Measurements from ENCODE around the gene PRICKLE4. TPM values are rescaled to one million over a fixed set of nuclear protein-coding genes. Genes with fewer than 3 reads are reported as not detected.
A peak's percentile ranks its signal among the peaks of the same experiment; 100 is the strongest.
"Not testable (repeated sequence)": the region's sequence is repeated elsewhere in the genome, so short reads cannot be mapped to it uniquely, and the experiment has no call there.

The PRICKLE4 gene
- total and polyA plus RNA-seq, 9 donors: 1.7 to 6.4 (median 2.7) TPM

- Histone ChIP-seq H3K27me3 (ENCODE audit: control insufficient read depth, insufficient read depth, low read length) (no peaks in the 10 kb centered on the region), H3K4me3 (ENCODE audit: low read length) (no peak overlapping the region), H3K4me1 (ENCODE audit: control insufficient read depth, insufficient read depth, low read length) (no peaks in the 10 kb centered on the region), H3K27ac (ENCODE audit: low read length) (no peak overlapping the region), H3K36me3 (ENCODE audit: control insufficient read depth, insufficient read depth, low read length) (peaks cover 27% of the 10 kb centered on the region), H3K9me3 (replicated peaks; ENCODE audit: control insufficient read depth, low read depth, low read length) (no peaks in the 10 kb centered on the region)
- DNase-seq: no peak
- no CpG with 5 or more reads among the region's 2 CpGs for WGBS (ENCODE audit: insufficient coverage)
Measured at GRCh38 chr6:41799559-41799911, 19.0 kb downstream of the PRICKLE4 start.

GRCh38 chr6:41801380-41801779, 20.8 kb downstream of the PRICKLE4 start:
- no peak overlapping the region for H3K27ac ChIP-seq (ENCODE audit: low read length)
- no peaks in the 10 kb centered on the region for H3K27me3 ChIP-seq (ENCODE audit: control insufficient read depth, insufficient read depth, low read length)
- no peaks in the 10 kb centered on the region for H3K9me3 ChIP-seq (replicated peaks; ENCODE audit: control insufficient read depth, low read depth, low read length)
- WGBS (ENCODE audit: insufficient coverage): no CpG with 5 or more reads among the region's 2 CpGs
- peaks cover 16% of the 10 kb centered on the region for H3K36me3 ChIP-seq (ENCODE audit: control insufficient read depth, insufficient read depth, low read length)
- no peaks in the 10 kb centered on the region for H3K4me1 ChIP-seq (ENCODE audit: control insufficient read depth, insufficient read depth, low read length)
- DNase-seq: peak; percentile 10
- no peak overlapping the region for H3K4me3 ChIP-seq (ENCODE audit: low read length)

GRCh38 chr6:41805830-41806774, 25.5 kb downstream of the PRICKLE4 start:
- no peaks in the 10 kb centered on the region for H3K27me3 ChIP-seq (ENCODE audit: control insufficient read depth, insufficient read depth, low read length)
- no peak for DNase-seq
- H3K36me3 ChIP-seq (ENCODE audit: control insufficient read depth, insufficient read depth, low read length): peaks cover 8% of the 10 kb centered on the region
- 93% methylated on average over 74 of the region's 74 CpGs for WGBS (ENCODE audit: insufficient coverage)
- no peaks in the 10 kb centered on the region for H3K9me3 ChIP-seq (replicated peaks; ENCODE audit: control insufficient read depth, low read depth, low read length)
- no peak overlapping the region for H3K27ac ChIP-seq (ENCODE audit: low read length)
- H3K4me3 ChIP-seq (ENCODE audit: low read length): no peak overlapping the region
- H3K4me1 ChIP-seq (ENCODE audit: control insufficient read depth, insufficient read depth, low read length): no peaks in the 10 kb centered on the region

- no peaks in the 10 kb centered on the region for H3K9me3 ChIP-seq (replicated peaks; ENCODE audit: control insufficient read depth, low read depth, low read length)
- 91% methylated on average over 1 of the region's 3 CpGs for WGBS (ENCODE audit: insufficient coverage)
- DNase-seq: no peak
Measured at GRCh38 chr6:41811095-41811494, 30.5 kb downstream of the PRICKLE4 start.

GRCh38 chr6:41811946-41812345, 31.4 kb downstream of the PRICKLE4 start:
- not testable (repeated sequence) for H3K36me3 ChIP-seq (ENCODE audit: control insufficient read depth, insufficient read depth, low read length); H3K27me3 ChIP-seq (ENCODE audit: control insufficient read depth, insufficient read depth, low read length); DNase-seq; H3K9me3 ChIP-seq (replicated peaks; ENCODE audit: control insufficient read depth, low read depth, low read length); H3K4me3 ChIP-seq (ENCODE audit: low read length); H3K27ac ChIP-seq (ENCODE audit: low read length); H3K4me1 ChIP-seq (ENCODE audit: control insufficient read depth, insufficient read depth, low read length)
- WGBS (ENCODE audit: insufficient coverage): 95% methylated on average over 10 of the region's 13 CpGs

More at GRCh38 chr6:41811095-41811494, 30.5 kb downstream of the PRICKLE4 start:
- Histone ChIP-seq H3K27ac (ENCODE audit: low read length) (no peak overlapping the region), H3K36me3 (ENCODE audit: control insufficient read depth, insufficient read depth, low read length) (peaks cover 2% of the 10 kb centered on the region), H3K4me1 (ENCODE audit: control insufficient read depth, insufficient read depth, low read length) (no peaks in the 10 kb centered on the region), H3K27me3 (ENCODE audit: control insufficient read depth, insufficient read depth, low read length) (no peaks in the 10 kb centered on the region), H3K4me3 (ENCODE audit: low read length) (no peak overlapping the region)

GRCh38 chr6:41813469-41813868, 32.9 kb downstream of the PRICKLE4 start:
- Histone ChIP-seq H3K4me3 (ENCODE audit: low read length) (no peak overlapping the region), H3K27ac (ENCODE audit: low read length) (no peak overlapping the region), H3K9me3 (replicated peaks; ENCODE audit: control insufficient read depth, low read depth, low read length) (no peaks in the 10 kb centered on the region), H3K4me1 (ENCODE audit: control insufficient read depth, insufficient read depth, low read length) (no peaks in the 10 kb centered on the region), H3K27me3 (ENCODE audit: control insufficient read depth, insufficient read depth, low read length) (no peaks in the 10 kb centered on the region), H3K36me3 (ENCODE audit: control insufficient read depth, insufficient read depth, low read length) (no peaks in the 10 kb centered on the region)
- no CpG with 5 or more reads among the region's 2 CpGs for WGBS (ENCODE audit: insufficient coverage)
- no peak for DNase-seq

- no peak for DNase-seq
- whole genome bisulfite sequencing (ENCODE audit: insufficient coverage): no CpG with 5 or more reads among the region's 2 CpGs
- H3K27ac ChIP-seq (ENCODE audit: low read length): no peak overlapping the region
- no peak overlapping the region for H3K4me3 ChIP-seq (ENCODE audit: low read length)
- H3K36me3 ChIP-seq (ENCODE audit: control insufficient read depth, insufficient read depth, low read length): no peaks in the 10 kb centered on the region
- H3K27me3 ChIP-seq (ENCODE audit: control insufficient read depth, insufficient read depth, low read length): no peaks in the 10 kb centered on the region
- H3K9me3 ChIP-seq (replicated peaks; ENCODE audit: control insufficient read depth, low read depth, low read length): no peaks in the 10 kb centered on the region
- H3K4me1 ChIP-seq (ENCODE audit: control insufficient read depth, insufficient read depth, low read length): no peaks in the 10 kb centered on the region
Measured at GRCh38 chr6:41813956-41814355, 33.4 kb downstream of the PRICKLE4 start.

GRCh38 chr6:41814629-41815028, 34.0 kb downstream of the PRICKLE4 start:
- Histone ChIP-seq H3K27ac (ENCODE audit: low read length) (no peak overlapping the region), H3K27me3 (ENCODE audit: control insufficient read depth, insufficient read depth, low read length) (no peaks in the 10 kb centered on the region), H3K4me1 (ENCODE audit: control insufficient read depth, insufficient read depth, low read length) (no peaks in the 10 kb centered on the region), H3K36me3 (ENCODE audit: control insufficient read depth, insufficient read depth, low read length) (no peaks in the 10 kb centered on the region), H3K9me3 (replicated peaks; ENCODE audit: control insufficient read depth, low read depth, low read length) (no peaks in the 10 kb centered on the region), H3K4me3 (ENCODE audit: low read length) (no peak overlapping the region)
- WGBS (ENCODE audit: insufficient coverage): 50% methylated on average over 1 of the region's 4 CpGs
- DNase-seq: no peak

GRCh38 chr6:41815587-41815986, 35.0 kb downstream of the PRICKLE4 start:
- no peaks in the 10 kb centered on the region for H3K4me1 ChIP-seq (ENCODE audit: control insufficient read depth, insufficient read depth, low read length)
- no peak overlapping the region for H3K27ac ChIP-seq (ENCODE audit: low read length)
- WGBS (ENCODE audit: insufficient coverage): 100% methylated on average over 1 of the region's 1 CpG
- H3K4me3 ChIP-seq (ENCODE audit: low read length): no peak overlapping the region
- no peaks in the 10 kb centered on the region for H3K27me3 ChIP-seq (ENCODE audit: control insufficient read depth, insufficient read depth, low read length)
- H3K9me3 ChIP-seq (replicated peaks; ENCODE audit: control insufficient read depth, low read depth, low read length): no peaks in the 10 kb centered on the region
- H3K36me3 ChIP-seq (ENCODE audit: control insufficient read depth, insufficient read depth, low read length): no peaks in the 10 kb centered on the region
- DNase-seq: no peak

- WGBS (ENCODE audit: insufficient coverage): 86% methylated on average over 1 of the region's 4 CpGs
- H3K4me1 ChIP-seq (ENCODE audit: control insufficient read depth, insufficient read depth, low read length): no peaks in the 10 kb centered on the region
- no peaks in the 10 kb centered on the region for H3K36me3 ChIP-seq (ENCODE audit: control insufficient read depth, insufficient read depth, low read length)
- H3K9me3 ChIP-seq (replicated peaks; ENCODE audit: control insufficient read depth, low read depth, low read length): no peaks in the 10 kb centered on the region
- no peaks in the 10 kb centered on the region for H3K27me3 ChIP-seq (ENCODE audit: control insufficient read depth, insufficient read depth, low read length)
- no peak overlapping the region for H3K27ac ChIP-seq (ENCODE audit: low read length)
- DNase-seq: no peak
- H3K4me3 ChIP-seq (ENCODE audit: low read length): no peak overlapping the region
Measured at GRCh38 chr6:41818271-41819054, 37.9 kb downstream of the PRICKLE4 start.
